Measurements from ENCODE around the gene MEFV. TPM values are rescaled to one million over a fixed set of nuclear protein-coding genes. Genes with fewer than 3 reads are reported as not detected.

MEFV gene
- total and polyA plus RNA-seq, 2 of the 4 experiments (the other 2 are of a cell fraction): not detected

Other genes with a start within 250 kb of the MEFV start
- gene CLDN9, start 243.7 kb downstream of the MEFV start, total RNA-seq (2012; rRNA removed): not detected in 2 replicates
- gene CLDN9, start 243.7 kb downstream of the MEFV start, polyA plus RNA-seq (2012; rRNA removed): 0.05 TPM in 1 of 2 replicates, not detected in the other
- gene CLDN6, start 238.4 kb downstream of the MEFV start, total RNA-seq (2012; rRNA removed): not detected in 2 replicates
- gene CLDN6, start 238.4 kb downstream of the MEFV start, polyA plus RNA-seq (2012; rRNA removed): 0.07 and 0.14 TPM in 2 replicates
- gene TNFRSF12A, start 236.3 kb downstream of the MEFV start, total RNA-seq (2012; rRNA removed): 103 and 118 TPM in 2 replicates
- gene TNFRSF12A, start 236.3 kb downstream of the MEFV start, polyA plus RNA-seq (2012; rRNA removed): 304 and 346 TPM in 2 replicates
- gene HCFC1R1, start 232.7 kb downstream of the MEFV start, total RNA-seq (2012; rRNA removed): 7.2 and 9.7 TPM in 2 replicates
- 57.9 and 121 TPM in 2 replicates for gene HCFC1R1, start 232.7 kb downstream of the MEFV start, polyA plus RNA-seq (2012; rRNA removed)
- gene THOC6, start 232.6 kb downstream of the MEFV start, total RNA-seq (2012; rRNA removed): 16.1 and 16.8 TPM in 2 replicates
- 23.1 and 26.0 TPM in 2 replicates for gene THOC6, start 232.6 kb downstream of the MEFV start, polyA plus RNA-seq (2012; rRNA removed)
- gene BICDL2, start 219.7 kb downstream of the MEFV start, total RNA-seq (2012; rRNA removed): under 0.01 and 0.18 TPM in 2 replicates
- gene BICDL2, start 219.7 kb downstream of the MEFV start, polyA plus RNA-seq (2012; rRNA removed): 0.17 and 0.19 TPM in 2 replicates
- gene MMP25, start 210.1 kb downstream of the MEFV start, total RNA-seq (2012; rRNA removed): not detected in 2 replicates
- gene MMP25, start 210.1 kb downstream of the MEFV start, polyA plus RNA-seq (2012; rRNA removed): 0.07 TPM in 2 replicates
- 21.7 and 25.6 TPM in 2 replicates for gene IL32, start 191.0 kb downstream of the MEFV start, total RNA-seq (2012; rRNA removed)
- 95.7 and 99.9 TPM in 2 replicates for gene IL32, start 191.0 kb downstream of the MEFV start, polyA plus RNA-seq (2012; rRNA removed)
- gene ZSCAN10, start 157.3 kb downstream of the MEFV start, total RNA-seq (2012; rRNA removed): not detected in 2 replicates
- not detected in 2 replicates for gene ZSCAN10, start 157.3 kb downstream of the MEFV start, polyA plus RNA-seq (2012; rRNA removed)
- gene ZNF205, start 144.0 kb downstream of the MEFV start, total RNA-seq (2012; rRNA removed): 8.2 and 8.3 TPM in 2 replicates
- 12.7 and 14.5 TPM in 2 replicates for gene ZNF205, start 144.0 kb downstream of the MEFV start, polyA plus RNA-seq (2012; rRNA removed)
- 0.56 and 0.72 TPM in 2 replicates for gene ZNF213, start 121.6 kb downstream of the MEFV start, total RNA-seq (2012; rRNA removed)
- gene ZNF213, start 121.6 kb downstream of the MEFV start, polyA plus RNA-seq (2012; rRNA removed): 4.0 and 4.1 TPM in 2 replicates
- gene OR1F1, start 68.4 kb downstream of the MEFV start, total RNA-seq (2012; rRNA removed): not detected in 2 replicates
- 0.12 and 0.27 TPM in 2 replicates for gene OR1F1, start 68.4 kb downstream of the MEFV start, polyA plus RNA-seq (2012; rRNA removed)
- gene ZNF200, start 21.5 kb downstream of the MEFV start, total RNA-seq (2012; rRNA removed): 7.5 and 8.3 TPM in 2 replicates
- gene ZNF200, start 21.5 kb downstream of the MEFV start, polyA plus RNA-seq (2012; rRNA removed): 2.8 and 3.7 TPM in 2 replicates
- 36.1 and 40.3 TPM in 2 replicates for gene ZNF263, start 26.9 kb upstream of the MEFV start, total RNA-seq (2012; rRNA removed)
- gene ZNF263, start 26.9 kb upstream of the MEFV start, polyA plus RNA-seq (2012; rRNA removed): 17.1 and 20.8 TPM in 2 replicates
- 2.7 and 3.9 TPM in 2 replicates for gene TIGD7, start 48.8 kb upstream of the MEFV start, total RNA-seq (2012; rRNA removed)
- 2.1 and 2.5 TPM in 2 replicates for gene TIGD7, start 48.8 kb upstream of the MEFV start, polyA plus RNA-seq (2012; rRNA removed)
- gene ZNF75A, start 48.9 kb upstream of the MEFV start, total RNA-seq (2012; rRNA removed): 15.4 and 17.8 TPM in 2 replicates
- gene ZNF75A, start 48.9 kb upstream of the MEFV start, polyA plus RNA-seq (2012; rRNA removed): 9.2 and 14.6 TPM in 2 replicates
- gene OR2C1, start 99.3 kb upstream of the MEFV start, total RNA-seq (2012; rRNA removed): under 0.01 TPM in 1 of 2 replicates, not detected in the other
- 0.05 TPM in 1 of 2 replicates, not detected in the other for gene OR2C1, start 99.3 kb upstream of the MEFV start, polyA plus RNA-seq (2012; rRNA removed)
- 10.0 and 16.5 TPM in 2 replicates for gene ZSCAN32, start 144.4 kb upstream of the MEFV start, total RNA-seq (2012; rRNA removed)
- gene ZSCAN32, start 144.4 kb upstream of the MEFV start, polyA plus RNA-seq (2012; rRNA removed): 10.3 and 13.0 TPM in 2 replicates
- gene ZNF174, start 144.6 kb upstream of the MEFV start, total RNA-seq (2012; rRNA removed): 5.3 and 7.2 TPM in 2 replicates
- gene ZNF174, start 144.6 kb upstream of the MEFV start, polyA plus RNA-seq (2012; rRNA removed): 9.4 and 10.6 TPM in 2 replicates
- 3.0 and 3.1 TPM in 2 replicates for gene ZNF597, start 186.9 kb upstream of the MEFV start, total RNA-seq (2012; rRNA removed)
- gene ZNF597, start 186.9 kb upstream of the MEFV start, polyA plus RNA-seq (2012; rRNA removed): 0.79 and 0.91 TPM in 2 replicates
- 5.6 and 7.5 TPM in 2 replicates for gene NAA60, start 187.0 kb upstream of the MEFV start, total RNA-seq (2012; rRNA removed)
- gene NAA60, start 187.0 kb upstream of the MEFV start, polyA plus RNA-seq (2012; rRNA removed): 15.2 and 18.0 TPM in 2 replicates
- not detected in 2 replicates for gene C16orf90, start 238.9 kb upstream of the MEFV start, total RNA-seq (2012; rRNA removed)
- gene C16orf90, start 238.9 kb upstream of the MEFV start, polyA plus RNA-seq (2012; rRNA removed): not detected in 2 replicates
- gene CLUAP1, start 244.4 kb upstream of the MEFV start, total RNA-seq (2012; rRNA removed): 6.8 and 13.3 TPM in 2 replicates
- gene CLUAP1, start 244.4 kb upstream of the MEFV start, polyA plus RNA-seq (2012; rRNA removed): 10.7 and 14.4 TPM in 2 replicates

Data from IMR-90 (cell line).